B cell (primary cell): Measurements from ENCODE around the gene EFNA3. TPM values are rescaled to one million over a fixed set of nuclear protein-coding genes. Genes with fewer than 3 reads are reported as not detected.

Experiments
- ATAC-seq: fragments of 200-7000 bp; cut with Tn5 transposase; one replicate; pipeline ENCODE4 v1.10.0; 2021; ENCODE audit warnings: low read depth, mild to moderate bottlenecking, moderate number of reproducible peaks, moderate library complexity
- CTCF ChIA-PET: fragments of 350-600 bp; sonication (Branson Sonifier 250); formaldehyde crosslinking; loops from one replicate; lab custom pipeline; 2021; ENCODE audit warnings: antibody characterized with exemption, inconsistent platforms; lab: Charles Lee
- POLR2A ChIA-PET: fragments of 350-600 bp; sonication (Branson Sonifier 250); formaldehyde crosslinking; loops from one replicate; lab custom pipeline; 2021; ENCODE audit warnings: antibody characterized with exemption; lab: Charles Lee
- DNase-seq: peaks from one replicate; pipeline ENCODE4 v3.0.0; 2013
- H2AFZ ChIP-seq: 2 replicates; pipeline ENCODE4 v1.6.1; 2012; ENCODE audit warnings: mild to moderate bottlenecking, low read depth, low read length; ENCODE audit not compliant: insufficient read depth, poor library complexity, severe bottlenecking
- H3K27ac ChIP-seq, 2 donors: 1 replicate in 1 of 2; 2 replicates in 1 of 2; pipeline ENCODE4 v1.5.1; 2012 to 2013; ENCODE audit warnings: low read length in 2 of 2, mild to moderate bottlenecking in 2 of 2, moderate library complexity in 1 of 2
- H3K27me3 ChIP-seq, 4 experiments: fragments of 200-600 bp in 1 of 4; sonication (generic) in 1 of 4; replicated peaks in 1 of 4; 1 replicate in 2 of 4; 2 replicates in 2 of 4; pipeline versions ENCODE4 v1.6.1 to v1.7.0; 2013 to 2016; ENCODE audit warnings: low read length in 3 of 4, mild to moderate bottlenecking in 2 of 4, mixed read lengths in 1 of 4, moderate library complexity in 1 of 4; ENCODE audit not compliant: insufficient read depth in 4 of 4, control insufficient read depth in 3 of 4; ENCODE audit errors: control extremely low read depth in 1 of 4
- H3K36me3 ChIP-seq, 2 experiments: replicated peaks in 1 of 2; 1 replicate in 1 of 2; 2 replicates in 1 of 2; pipeline versions ENCODE4 v1.6.1 to v1.7.1; 2013; ENCODE audit warnings: low read length in 1 of 2; ENCODE audit not compliant: insufficient read depth in 2 of 2, control insufficient read depth in 1 of 2; ENCODE audit errors: control extremely low read depth in 1 of 2, extremely low read depth in 1 of 2
- H3K4me1 ChIP-seq, 2 donors: fragments of 200-600 bp in 1 of 2; sonication (generic) in 1 of 2; 1 replicate in 1 of 2; 2 replicates in 1 of 2; pipeline versions ENCODE4 v1.5.1 to v1.6.1; 2013 to 2017; ENCODE audit warnings: low read length in 2 of 2; ENCODE audit not compliant: control insufficient read depth in 2 of 2, insufficient read depth in 2 of 2
- H3K4me2 ChIP-seq: replicated peaks from 2 replicates; pipeline ENCODE3; 2012; ENCODE audit warnings: mild to moderate bottlenecking, low read depth, low read length; ENCODE audit not compliant: poor library complexity, severe bottlenecking
- H3K4me3 ChIP-seq, 5 experiments: fragments of 200-600 bp in 1 of 5; sonication (generic) in 1 of 5; 1 replicate in 3 of 5; 2 replicates in 2 of 5; pipeline versions ENCODE4 v1.5.1 to v1.7.0; 2011 to 2016; ENCODE audit warnings: low read length in 4 of 5, mild to moderate bottlenecking in 4 of 5, low read depth in 2 of 5, control low read depth in 1 of 5, moderate library complexity in 1 of 5; ENCODE audit not compliant: insufficient read depth in 1 of 5; ENCODE audit errors: control extremely low read depth in 1 of 5, extremely low read depth in 1 of 5
- H3K79me2 ChIP-seq: fragments of 200-600 bp; sonication (generic); one replicate; pipeline ENCODE4 v1.6.0; 2016; ENCODE audit warnings: low read length; ENCODE audit not compliant: control insufficient read depth, insufficient read depth
- H3K9ac ChIP-seq: fragments of 200-600 bp; sonication (generic); 2 replicates; pipeline ENCODE4 v1.6.1; 2017; ENCODE audit warnings: mild to moderate bottlenecking, low read length, moderate library complexity
- H3K9me3 ChIP-seq, 3 donors: one replicate each; pipeline versions ENCODE4 v1.6.1 to v1.7.1; 2013; ENCODE audit warnings: low read length in 2 of 3; ENCODE audit not compliant: control insufficient read depth in 2 of 3, insufficient read depth in 1 of 3; ENCODE audit errors: control extremely low read depth in 1 of 3
- H4K20me1 ChIP-seq: 2 replicates; pipeline ENCODE4 v1.6.0; 2012; ENCODE audit warnings: mild to moderate bottlenecking, low read length; ENCODE audit not compliant: insufficient read depth, control insufficient read depth, poor library complexity, severe bottlenecking
- H3K27ac Mint-ChIP-seq: one replicate; pipeline ENCODE4 v1.8.0; 2021; ENCODE audit warnings: mixed read lengths
- H3K27me3 Mint-ChIP-seq: one replicate; pipeline ENCODE4 v1.8.0; 2021; ENCODE audit warnings: mixed read lengths
- H3K4me1 Mint-ChIP-seq: one replicate; pipeline ENCODE4 v1.8.0; 2021; ENCODE audit warnings: mixed read lengths
- H3K4me3 Mint-ChIP-seq: one replicate; pipeline ENCODE4 v1.8.0; 2021; ENCODE audit warnings: mixed read lengths
- H3K9me3 Mint-ChIP-seq: one replicate; pipeline ENCODE4 v1.8.0; 2022; ENCODE audit warnings: mixed read lengths; ENCODE audit not compliant: insufficient read depth
- CTCF ChIP-seq: fragments of 200-600 bp; IDR thresholded peaks from one replicate; pipeline ENCODE4 v1.8.0; 2022; ENCODE audit warnings: antibody characterized with exemption, mild to moderate bottlenecking
- EZH2 ChIP-seq: IDR thresholded peaks from 2 replicates; pipeline ENCODE4 v1.6.1; 2012; ENCODE audit warnings: borderline replicate concordance, low read depth, mild to moderate bottlenecking, moderate library complexity, low read length; ENCODE audit not compliant: insufficient read depth, poor library complexity, severe bottlenecking
- WGBS: methylation state at CpG from one replicate; pipeline ENCODE4 v1.1.5; 2013; ENCODE audit warnings: missing lambda C conversion rate; ENCODE audit not compliant: insufficient coverage; 5-methylcytosine and 5-hydroxymethylcytosine counted together
- intact Hi-C: fragments of 100-400 bp; cut with micrococcal nuclease; formaldehyde crosslinking; loops from one replicate; pipeline ENCODE4 v1.10.0; 2022
- polyA plus RNA-seq: library from polyadenylated mRNA; depleted of rRNA; stranded (reverse); fragments of >200 nt; gene quantifications from 2 replicates; pipeline ENCODE4 v1.2.3, GENCODE V29; 2012
- total RNA-seq, 2 donors: library from RNA; stranded (reverse); fragments of 120-200 nt in 1 of 2; gene quantifications; 1 replicate in 1 of 2; 2 replicates in 1 of 2; pipeline versions ENCODE4 v1.2.3 to v1.2.4, GENCODE V29; 2013 to 2022

EFNA3 gene
- total and polyA plus RNA-seq, 2 donors (not counting 1 experiment from before 2014, with no cell fraction given), result 1.6 to 3.2 TPM

DNA sequence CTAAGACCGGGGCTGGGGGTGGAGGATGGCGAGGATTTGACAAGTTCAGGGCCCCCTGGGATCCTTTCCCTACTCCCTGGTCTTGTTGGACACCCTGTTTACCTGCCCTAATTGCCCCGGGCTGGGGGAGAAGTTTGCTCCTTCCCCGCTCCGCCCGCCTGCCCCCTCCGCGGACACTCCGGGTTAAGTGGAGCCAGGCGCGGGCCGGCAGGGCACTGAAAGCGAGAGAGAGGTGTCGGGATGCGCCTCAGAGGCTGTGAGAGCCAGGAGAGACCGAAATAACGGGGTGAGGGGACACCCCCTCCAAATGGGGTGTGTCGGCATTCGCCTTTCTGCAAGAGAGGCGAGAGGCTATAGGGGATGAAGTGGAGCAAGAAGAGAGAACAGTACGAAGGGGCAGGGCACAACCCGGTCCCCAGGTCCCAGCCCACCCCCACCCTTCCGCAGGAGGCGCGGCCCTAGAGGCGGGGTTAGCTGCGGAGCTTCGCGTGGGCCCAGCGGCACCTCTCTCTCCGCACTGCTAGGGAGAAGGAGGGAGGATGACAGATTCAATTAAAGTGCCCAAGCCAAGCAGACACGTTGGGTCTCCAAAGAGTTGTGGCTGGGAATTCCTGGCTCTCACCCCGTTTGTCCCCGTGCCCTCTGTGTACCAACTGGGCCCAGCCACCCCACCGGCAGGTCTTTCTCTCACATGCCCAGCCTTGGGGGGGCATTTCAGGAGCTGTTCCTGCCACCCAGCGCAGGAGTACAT is 3.8 kb downstream of the EFNA3 start:
- Histone ChIP-seq H3K36me3 (no peaks in the 10 kb centered on the region), H3K4me1 (peaks cover 71 to 79% of the 10 kb centered on the region in 2 donors), H3K4me2 (peak overlapping the region; percentile 97), H3K27me3 (peaks cover 0 to 57% (median 43%) of the 10 kb centered on the region in 4 experiments), H4K20me1 (peaks cover 53% of the 10 kb centered on the region), H3K79me2 (no peaks in the 10 kb centered on the region), H3K9me3 (peaks cover 0 to 30% (median 0%) of the 10 kb centered on the region in 3 donors), H3K4me3 (peak overlapping the region in 4 of 5 experiments; percentile 12 to 52 (median 26)), H2AFZ (peak overlapping the region; percentile 59), H3K27ac (no peak overlapping the region), H3K9ac (peak overlapping the region; percentile 36)
- ATAC-seq (no peak), DNase-seq (peak; percentile 57)
- peaks cover 69% of the 10 kb centered on the region for H3K4me1 Mint-ChIP-seq
- ChIA-PET CTCF (interaction anchor here (0.7 to 5.5 kb wide), 4 partner anchors 12 to 91 kb away, joined by 3 to 184 read pairs (median 56); partner anchors contain the start of genes EFNA4 and KRTCAP2), POLR2A (interaction anchor here (0.6 kb wide), 2 partner anchors 90 to 454 kb away, joined by 3 to 4 read pairs; no protein-coding TSS in a partner anchor)
- H3K9me3 Mint-ChIP-seq, result no peaks in the 10 kb centered on the region
- H3K27ac Mint-ChIP-seq, result peak overlapping the region; percentile 6
- intact Hi-C loops, result no loop called here
- TF ChIP-seq EZH2, result peak; percentile 85
- no peak for TF ChIP-seq CTCF
- WGBS, result 7% methylated on average over 22 of the region's 36 CpGs
- peaks cover 38% of the 10 kb centered on the region for H3K27me3 Mint-ChIP-seq
- peak overlapping the region; percentile 74 for H3K4me3 Mint-ChIP-seq
